Mesenteric fat pad (tissue), 1 donor: ENCODE results near the gene ATIC. TPM values are rescaled to one million over a fixed set of nuclear protein-coding genes. Genes with fewer than 3 reads are reported as not detected.
"Not testable (repeated sequence)": the region's sequence is repeated elsewhere in the genome, so short reads cannot be mapped to it uniquely, and the experiment has no call there.

Experiments used
- DNase-seq: peaks from one replicate; pipeline ENCODE4 v3.0.0-alpha.2; 2020; ENCODE audit warnings: low spot score
- long read RNA-seq: library from polyadenylated mRNA; unstranded; transcript quantifications from one replicate; pipeline ENCODE4 v2.0.0, GENCODE V29; 2020
- total RNA-seq: library from RNA; stranded (reverse); fragmentation: NEBNext Ultra II Directional; extraction: Animal tissue kit (Norgen Biotek cat#: 25700); gene quantifications from one replicate; pipeline ENCODE4 v1.2.1, GENCODE V29; 2021
- donor health status: DM: yes; HTN: yes; CAD: no.

The ATIC gene
- total RNA-seq = 88.4 TPM
- long read RNA-seq, transcript ATIC-205 (15 exons, 2,275 nt) = minor isoform, 30 of 311 reads
- long read RNA-seq, transcript ATIC-201 (16 exons, 2,213 nt) = major isoform, 237 of 311 reads
- long read RNA-seq, transcript ATIC-207 (16 exons, 2,187 nt) = minor isoform, 7 of 311 reads
- long read RNA-seq, partial matches to known transcripts = 19 of 311 reads
- long read RNA-seq, other reads (novel, unspliced or antisense) = 18 of 311 reads

DNA sequence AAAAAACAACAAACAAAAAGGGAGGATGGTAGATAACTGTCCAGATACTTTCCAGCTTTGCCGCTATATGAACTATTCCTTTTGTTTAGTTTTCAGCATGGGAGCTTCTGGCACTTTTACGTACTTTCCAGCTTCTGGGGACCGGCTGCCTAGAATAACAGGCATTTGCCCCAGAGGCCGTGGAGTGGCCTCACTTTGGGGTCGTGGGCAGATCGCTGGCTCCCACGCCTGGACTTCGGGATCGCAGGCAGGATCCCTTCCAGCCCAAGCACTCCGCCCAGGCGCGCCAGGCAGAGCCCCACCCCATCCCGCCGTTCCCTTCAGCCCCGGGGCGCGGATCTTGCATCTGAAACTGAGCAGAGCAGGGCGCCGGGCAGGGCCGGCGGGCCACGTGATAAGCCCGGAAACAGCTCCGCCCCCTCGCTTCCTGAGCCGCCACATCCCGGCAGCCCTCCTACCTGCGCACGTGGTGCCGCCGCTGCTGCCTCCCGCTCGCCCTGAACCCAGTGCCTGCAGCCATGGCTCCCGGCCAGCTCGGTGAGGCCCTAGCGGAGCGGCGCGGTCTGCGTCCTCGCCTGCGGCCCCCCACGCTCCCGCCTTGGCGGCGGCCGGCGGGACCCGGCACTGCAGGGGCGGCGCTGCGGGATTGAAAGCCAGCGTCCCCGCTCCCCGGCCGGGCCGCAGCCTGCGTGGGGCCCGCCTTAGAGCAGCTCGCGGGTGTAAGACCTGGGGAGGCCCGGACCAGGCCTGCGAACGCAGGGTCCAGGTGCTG is at the start of gene ATIC:
Gene ATIC, plus strand, starts transcription at position 435 of the 772 bp plus-strand sequence. Its CDS starts 84 bp downstream, at position 519.
- DNase-seq = peak; percentile 98

DNA sequence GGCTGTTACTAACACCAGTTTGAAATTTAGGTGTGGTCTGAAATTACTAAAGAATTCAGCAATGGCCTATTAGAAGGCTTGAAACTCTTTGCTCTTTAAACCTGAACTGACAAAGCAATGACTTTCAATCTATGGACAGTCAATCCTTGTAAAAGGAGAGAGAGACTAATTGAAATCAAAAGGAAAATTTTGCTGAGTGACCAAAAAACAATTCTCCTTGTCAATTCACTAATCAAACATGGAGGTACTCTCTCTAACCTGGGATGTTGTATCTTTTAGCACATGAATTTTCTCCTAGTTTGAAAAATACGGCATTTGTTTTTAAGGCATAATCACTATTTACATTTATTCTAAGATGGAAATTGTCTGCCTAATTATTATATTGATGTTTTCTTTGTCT is 49.6 kb upstream of the ATIC start:
- DNase-seq = no peak

DNA sequence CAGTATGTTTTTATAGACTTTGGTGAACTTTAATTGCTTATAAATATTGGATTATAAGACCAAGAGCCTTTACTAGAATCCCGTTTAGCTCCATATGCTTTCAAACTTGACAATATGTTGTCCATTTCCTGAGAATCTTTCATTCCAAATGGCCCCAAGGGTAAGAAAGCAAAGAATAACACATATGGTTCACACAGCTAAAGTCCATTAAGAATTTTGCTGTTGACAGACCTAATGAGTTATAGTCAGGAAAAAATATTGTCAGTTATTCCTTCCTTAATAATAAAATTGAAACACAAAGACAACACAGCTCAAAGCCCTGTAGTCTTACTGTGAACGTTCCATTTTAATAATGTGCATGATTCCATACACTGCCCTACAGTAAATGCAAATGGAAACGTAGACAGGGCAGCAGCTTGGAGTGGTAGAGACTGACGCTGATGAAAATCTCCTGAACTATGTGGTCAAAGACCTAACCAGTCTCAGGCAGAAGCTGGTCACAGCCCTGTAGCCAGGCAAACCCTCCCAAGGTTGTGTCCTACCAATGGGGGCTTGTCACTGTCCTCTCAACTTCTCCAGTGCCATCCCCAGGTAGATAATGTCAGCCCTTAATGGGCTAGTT is 49.0 kb upstream of the ATIC start:
- DNase-seq = no peak

DNA sequence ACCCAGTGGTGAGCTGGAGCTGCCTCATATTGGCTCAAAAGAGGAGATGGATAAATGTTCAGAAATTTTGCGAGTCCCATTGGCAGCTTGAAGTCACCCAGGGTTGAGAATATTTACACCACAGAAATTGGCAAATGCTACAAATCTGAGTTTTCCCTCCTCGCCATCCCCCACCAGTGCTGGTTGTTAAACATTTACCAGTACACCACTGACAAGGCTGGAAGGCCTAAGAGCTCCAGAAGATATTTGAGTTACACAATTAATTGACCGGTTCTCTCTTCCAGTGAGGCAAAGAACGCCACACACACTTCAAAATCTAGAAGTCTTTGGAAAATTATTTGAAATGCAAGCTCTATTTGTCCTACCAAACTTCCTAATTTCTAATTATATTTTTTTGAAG is 47.5 kb upstream of the ATIC start:
- no peak for DNase-seq

DNA sequence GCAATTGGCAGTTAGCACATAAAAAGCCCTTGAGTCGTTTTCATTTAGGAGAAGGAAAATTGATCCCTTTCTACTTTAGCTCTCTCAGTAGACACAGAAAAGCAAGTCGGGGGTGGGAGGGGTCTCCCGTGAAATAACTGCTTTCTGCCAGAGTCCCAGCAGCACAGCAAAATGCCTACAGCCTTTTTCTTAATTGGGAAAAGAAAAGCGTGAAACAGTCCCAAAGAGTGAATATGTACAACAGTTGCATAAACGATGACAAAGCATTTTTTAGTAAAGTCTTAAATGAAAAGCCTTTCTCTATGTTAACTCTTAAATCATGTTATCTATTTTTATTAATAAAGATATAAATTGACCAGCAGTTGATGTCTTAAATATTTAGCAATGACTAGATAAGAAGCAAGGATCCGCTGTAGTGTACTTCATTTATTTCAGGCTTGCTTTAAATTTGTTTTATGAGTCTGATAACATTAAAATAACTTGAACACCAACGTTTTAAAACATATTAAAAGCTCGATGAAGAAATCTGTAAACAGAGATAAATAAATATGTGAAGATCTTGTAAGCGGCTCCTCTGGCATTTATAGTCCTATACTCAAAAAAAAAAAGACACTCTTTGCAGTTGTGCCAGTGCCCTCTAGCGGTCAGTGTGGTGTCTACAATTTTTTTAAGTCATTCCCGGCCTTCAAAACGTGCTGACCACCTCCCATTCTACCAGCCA is 42.3 kb upstream of the ATIC start:
- DNase-seq = no peak

DNA sequence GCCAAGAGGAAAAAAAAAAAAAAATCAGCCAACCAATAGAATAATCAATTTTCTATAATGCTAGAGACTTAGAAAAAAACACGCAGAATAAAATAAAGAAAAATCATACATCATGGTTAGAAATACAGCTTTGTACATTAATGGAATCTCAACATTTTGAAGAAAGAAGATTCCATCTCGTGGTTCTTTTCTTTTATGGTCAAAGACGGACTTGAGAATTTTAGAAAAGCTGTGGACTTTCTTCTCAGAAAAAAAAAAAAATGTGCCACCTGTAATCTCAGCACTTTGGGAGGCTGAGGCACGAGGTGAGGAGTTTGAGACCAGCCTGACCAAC is 41.8 kb upstream of the ATIC start:
- no peak for DNase-seq

DNA sequence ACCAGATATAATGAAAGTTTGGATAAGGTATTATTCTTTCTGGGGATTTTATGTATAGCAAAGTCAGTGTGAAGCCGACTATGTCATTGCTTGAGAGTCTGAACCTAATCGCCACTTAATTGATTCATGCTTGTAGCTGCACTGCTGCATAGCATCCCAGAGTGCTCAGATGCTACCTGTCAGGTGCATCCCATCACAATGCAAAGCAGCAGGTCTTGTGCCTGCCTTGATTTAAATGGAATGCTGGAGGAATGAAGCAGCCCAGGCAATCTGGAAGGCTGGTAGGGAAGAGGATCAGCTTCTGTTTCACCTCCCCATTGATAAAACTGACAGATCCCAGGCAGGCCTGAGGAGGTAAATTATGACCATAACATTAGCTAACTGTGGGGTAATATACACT is 40.4 kb upstream of the ATIC start:
- DNase-seq = no peak

DNA sequence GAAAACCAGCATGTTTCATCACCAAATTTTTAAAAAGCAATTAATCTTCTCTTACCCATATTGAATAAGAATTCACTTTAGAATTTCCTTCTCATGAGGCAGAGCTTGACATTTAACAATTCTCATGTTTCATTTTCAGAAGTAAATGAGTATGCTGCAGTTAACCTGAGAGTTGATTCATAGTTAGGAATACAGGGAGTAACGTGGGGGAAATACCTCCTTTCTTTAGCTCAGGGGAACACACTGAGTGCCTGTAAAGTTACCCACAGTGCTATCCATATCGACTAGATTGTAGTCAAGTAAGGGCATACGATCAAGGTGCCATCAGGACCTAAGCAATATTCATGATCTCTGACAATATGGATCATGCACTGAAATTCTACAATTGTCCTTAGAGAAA is 38.9 kb upstream of the ATIC start:
- DNase-seq = no peak

DNA sequence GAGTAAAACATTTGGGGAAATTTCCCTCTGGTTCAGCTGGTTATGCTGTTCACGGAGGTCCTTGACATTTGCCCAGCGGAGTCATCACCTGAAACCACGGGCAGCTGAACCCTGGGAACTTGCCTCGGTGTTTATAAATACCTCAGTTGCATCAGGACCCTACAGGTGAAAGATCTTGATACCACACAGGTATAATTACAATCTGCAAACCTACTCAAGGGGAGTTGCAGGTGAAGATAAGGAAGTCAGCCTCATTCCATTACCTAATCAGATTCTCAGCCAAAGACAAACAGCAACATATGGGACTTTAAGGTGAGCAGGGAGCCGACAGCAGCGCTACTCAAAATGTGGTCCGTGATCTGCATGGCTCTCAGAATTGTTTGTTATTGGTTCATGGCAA is 37.0 kb upstream of the ATIC start:
- no peak for DNase-seq

DNA sequence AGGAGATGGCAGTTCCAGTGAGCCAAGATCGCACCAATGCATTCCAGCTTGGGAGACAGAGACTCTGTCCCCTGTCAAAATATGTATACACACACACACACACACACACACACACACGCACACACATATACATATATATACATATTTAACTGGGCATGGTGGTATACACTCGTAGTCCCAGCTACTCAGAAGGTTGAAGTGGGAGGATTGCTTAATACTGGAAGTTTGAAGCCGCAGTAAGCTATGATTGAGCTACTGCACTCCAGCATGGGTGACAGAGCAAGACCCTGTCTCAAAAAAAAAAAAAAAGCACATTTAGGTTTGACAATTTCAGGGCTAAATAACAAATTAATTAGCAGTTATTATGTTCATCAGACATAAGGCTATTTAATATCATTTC is 36.0 kb upstream of the ATIC start:
- no peak for DNase-seq

DNA sequence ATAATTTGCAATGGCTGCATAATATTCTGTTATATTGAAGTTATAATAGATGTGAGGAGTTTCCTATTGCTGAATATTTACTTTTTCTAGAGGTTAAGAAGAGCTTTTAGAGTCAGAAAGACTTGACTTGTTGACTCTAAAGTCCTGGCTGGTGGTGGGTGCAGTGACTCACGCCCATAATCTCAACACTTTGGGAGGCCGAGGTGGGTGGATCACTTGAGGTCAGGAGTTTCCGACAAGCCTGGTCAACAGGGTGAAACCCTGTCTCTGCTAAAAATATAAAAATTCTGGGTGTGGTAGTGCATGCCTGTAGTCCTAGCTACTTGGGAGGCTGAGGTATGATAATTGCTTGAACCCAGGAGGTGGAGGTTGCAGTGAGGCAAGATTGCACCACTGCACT is 33.9 kb upstream of the ATIC start:
- no peak for DNase-seq

DNA sequence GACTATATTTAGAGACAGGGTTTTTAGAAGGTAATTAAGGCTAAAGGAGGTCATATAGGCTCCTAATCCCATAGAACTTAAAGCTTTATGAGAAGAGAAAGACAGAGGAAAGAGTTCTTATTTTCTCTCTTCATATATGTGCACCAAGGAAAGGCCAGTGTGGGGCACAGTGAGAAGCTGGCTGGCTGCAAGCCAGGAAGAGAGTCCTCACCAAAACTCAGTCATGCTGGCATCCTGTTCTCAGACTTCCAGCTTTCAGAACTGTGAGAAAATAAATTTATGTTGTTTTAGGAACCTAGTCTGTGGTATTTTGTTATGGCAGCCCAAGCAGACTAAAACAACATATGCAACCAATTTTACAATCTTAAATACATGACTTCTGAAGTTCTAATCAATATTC is 31.5 kb upstream of the ATIC start:
- DNase-seq = no peak

DNA sequence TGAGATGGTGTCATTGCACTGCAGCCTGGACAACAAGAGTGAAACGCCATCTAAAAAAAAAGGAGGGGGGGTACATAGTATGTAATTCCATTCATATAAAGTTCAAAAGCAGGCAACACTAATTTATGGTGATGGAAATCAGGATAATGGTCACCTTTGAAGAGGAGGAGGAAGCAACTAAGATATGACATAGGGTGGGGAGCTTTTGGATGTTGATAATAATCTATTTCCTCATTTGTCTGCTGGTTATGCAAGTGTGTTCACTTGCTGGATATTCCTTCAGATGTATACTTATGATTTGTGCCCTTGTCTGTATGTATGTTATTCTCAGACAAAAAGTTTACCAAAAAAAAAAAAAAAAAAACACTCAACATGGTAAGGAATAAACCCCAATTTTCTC is 28.6 kb upstream of the ATIC start:
- no peak for DNase-seq

DNA sequence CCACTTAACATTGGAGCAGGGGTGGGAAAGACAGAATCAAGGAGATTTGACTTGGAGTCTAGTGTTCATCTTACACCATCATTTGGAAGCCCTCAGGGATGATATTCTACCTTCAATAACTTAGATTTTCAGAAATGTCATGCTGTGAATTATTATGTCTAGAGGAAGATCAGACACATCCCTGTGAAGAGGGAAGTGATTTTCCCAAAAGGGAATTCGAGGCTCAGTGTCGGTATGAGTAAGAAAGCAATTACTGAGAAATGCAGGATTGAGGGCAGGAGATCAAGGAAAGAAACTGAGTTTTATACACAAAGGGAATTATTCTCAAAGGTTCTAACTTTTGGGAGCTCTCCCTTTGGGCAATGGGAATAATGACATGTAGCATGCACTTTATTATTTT is 25.6 kb upstream of the ATIC start:
- DNase-seq = no peak

DNA sequence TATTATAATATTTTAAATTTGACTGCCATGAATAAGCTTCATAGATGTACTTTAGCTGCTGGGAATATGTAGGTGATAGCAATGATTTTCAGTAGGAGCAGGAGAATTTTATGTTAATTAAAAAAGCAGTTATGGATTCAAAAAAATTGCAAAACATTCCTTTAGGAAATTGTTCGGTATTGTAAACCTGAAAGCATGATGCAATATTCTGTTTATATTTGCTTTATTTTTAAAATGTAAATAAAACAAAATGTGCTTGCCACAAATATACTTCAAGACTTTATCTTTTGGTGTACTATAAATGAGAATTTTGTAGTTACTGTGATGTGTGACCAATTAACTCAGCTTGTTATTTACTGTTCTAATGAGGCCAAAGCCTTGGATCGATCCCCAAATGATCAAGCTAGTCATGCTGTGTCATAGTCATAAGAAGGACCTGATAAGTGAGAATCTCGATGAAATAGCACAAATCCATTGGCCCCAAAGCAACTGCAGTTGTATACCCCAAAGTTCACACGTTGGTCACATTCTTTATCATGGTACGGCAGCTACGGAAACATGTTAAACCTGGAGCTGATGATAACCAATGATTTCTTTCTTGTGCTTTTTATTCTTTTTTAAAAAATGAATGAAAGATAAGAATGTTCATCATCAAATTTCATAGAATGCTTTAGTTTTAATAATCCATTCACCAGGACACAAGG is 23.6 kb upstream of the ATIC start:
- DNase-seq = no peak

DNA sequence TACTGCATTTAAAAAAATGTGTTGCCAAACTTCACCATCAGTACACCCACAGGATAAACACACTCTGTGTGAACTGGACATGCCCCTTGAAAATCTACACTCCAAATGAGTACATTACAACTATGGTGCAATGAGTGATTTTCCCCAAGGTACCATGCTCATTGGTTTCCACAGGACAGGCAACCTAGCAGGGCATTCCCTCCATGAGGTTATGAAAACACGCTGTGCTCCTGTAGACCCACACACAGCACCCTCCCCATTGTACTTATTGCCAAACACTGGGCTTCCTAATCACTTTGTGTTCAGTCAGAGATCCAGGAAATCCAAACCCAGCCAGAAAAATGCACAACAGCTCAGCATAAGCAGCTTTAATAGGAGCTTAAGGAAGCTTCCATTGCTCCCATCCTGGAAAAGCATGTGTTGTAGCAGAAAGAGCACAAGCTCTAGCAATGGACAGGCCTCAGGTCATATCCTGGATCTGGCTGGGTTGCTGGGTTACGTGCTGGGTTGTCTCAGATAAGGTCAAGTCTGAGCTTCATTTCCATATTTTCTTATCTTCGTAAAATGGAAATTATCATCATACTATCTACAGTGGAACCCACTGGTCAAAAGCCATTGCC is 20.8 kb upstream of the ATIC start:
- DNase-seq = no peak

DNA sequence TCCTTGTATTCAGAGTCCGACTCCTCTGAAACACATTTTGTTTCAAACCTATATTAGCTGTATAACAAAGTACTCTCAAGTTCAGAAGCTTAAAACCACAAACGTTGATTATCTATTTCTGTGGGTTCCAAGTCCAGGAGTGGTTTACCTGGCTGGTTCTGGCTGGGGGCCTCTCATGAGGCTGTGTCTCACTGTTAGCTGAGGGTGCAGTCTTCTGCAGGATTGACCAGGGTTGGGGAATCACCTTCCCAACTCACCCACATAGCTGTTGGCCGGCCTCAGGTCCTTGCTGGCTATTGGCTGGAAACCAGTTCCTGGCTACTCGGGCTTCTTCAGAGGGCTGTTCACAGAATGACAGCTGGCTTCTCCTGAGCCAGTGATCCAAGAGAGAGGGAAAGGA is 18.0 kb upstream of the ATIC start:
- no peak for DNase-seq

DNA sequence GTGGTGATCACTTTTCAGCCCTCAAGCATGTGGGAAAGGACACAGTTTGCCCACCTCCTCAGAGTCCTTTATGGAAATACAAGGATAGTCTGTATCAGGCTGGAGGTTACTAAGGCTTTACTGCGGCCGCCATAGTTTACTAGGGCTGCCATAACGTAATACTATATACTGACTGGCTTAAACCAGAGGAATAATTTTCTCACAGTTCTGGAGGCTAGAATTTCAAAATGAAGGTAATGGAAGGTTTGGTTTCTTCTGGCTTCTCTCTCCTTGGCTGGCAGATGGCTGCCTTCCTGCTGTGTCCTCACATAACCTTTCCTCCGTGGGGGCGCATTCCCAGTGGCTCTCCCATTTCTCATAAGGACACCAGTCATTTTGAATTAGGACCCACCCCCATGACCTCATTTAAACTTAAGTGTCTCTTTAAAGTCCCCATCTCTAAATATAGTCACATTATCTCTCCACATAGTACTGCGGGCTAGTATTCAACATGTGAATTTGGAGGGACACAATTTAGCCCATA is 12.5 kb upstream of the ATIC start:
- DNase-seq = no peak

DNA sequence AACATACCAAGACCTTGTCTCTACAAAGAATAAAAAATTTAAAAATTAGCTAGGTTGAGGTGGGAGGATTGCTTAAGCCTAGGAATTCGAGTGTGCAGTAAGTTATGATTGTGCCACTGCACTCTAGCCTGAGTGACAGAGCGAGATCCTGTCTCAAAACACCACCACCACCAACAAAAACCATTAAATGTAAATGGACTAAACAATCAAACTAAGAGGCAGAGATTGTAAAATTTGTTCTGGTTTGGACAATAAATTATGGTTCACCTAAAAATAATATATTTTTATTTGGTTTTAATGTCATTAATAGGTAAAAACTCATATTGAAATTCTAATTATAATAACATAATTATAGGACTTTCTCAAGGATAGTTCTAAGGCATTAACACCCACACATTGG is 9.9 kb upstream of the ATIC start:
- DNase-seq = no peak

DNA sequence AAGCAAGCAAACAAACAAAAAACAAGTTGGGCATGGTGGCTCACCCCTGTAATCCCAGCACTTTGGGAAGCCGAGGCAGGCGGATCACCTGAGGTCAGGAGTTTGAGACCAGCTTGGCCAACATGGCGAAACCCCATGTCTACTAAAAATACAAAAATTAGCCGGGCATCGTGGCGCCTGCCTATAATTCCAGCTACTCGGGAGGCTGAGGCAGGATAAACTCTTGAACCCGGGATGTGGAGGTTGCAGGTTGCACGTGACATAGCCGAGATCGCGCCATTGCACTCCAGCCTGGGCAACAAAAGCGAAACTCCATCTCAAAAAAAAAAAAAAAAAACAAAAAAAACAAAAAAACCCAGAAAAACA is 617 bp upstream of the ATIC start:
- not testable (repeated sequence) for DNase-seq

DNA sequence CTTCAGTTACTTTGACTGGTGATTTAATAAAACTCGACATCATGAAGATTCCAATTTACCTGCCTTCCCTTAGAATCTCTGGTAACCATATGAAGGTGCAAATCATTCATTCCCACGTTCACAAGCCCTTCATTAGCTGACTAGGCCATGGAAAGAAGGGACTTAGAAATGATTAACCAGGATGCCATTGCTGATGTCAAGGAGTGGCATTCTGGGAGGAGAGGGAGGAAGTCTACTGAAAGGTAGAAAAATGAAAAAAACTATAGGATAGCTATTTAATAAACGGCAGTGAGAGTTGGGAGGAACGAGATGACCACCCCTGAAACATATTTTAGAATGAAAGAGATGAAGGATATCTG is 1.4 kb downstream of the ATIC start:
- no peak for DNase-seq
